GM12891 (cell line): ENCODE results near the gene ZNF32.

Experiments used
- POLR2A ChIP-seq: IDR thresholded peaks from 2 replicates; pipeline ENCODE4 v1.6.1; 2011; ENCODE audit warnings: low read depth, low read length, control low read depth
- POLR2AphosphoS5 ChIP-seq: IDR thresholded peaks from 2 replicates; pipeline ENCODE4 v1.6.1; 2011; ENCODE audit warnings: low read depth, low read length, control low read depth
- SPI1 ChIP-seq: IDR thresholded peaks from 2 replicates; pipeline ENCODE4 v1.6.1; 2011; ENCODE audit warnings: low read depth, low read length, control low read depth
- TAF1 ChIP-seq: IDR thresholded peaks from 2 replicates; pipeline ENCODE4 v1.6.1; 2011; ENCODE audit warnings: low read depth, low read length, control low read depth

GRCh38 chr10:43658227-43658626 lies 9.5 kb upstream of the ZNF32 start:
- TF ChIP-seq TAF1 (no peak), POLR2A (no peak), POLR2AphosphoS5 (no peak), SPI1 (no peak)
